ENCODE data around the gene SORCS1.

The SORCS1 gene

GRCh38 chr10:106741006-106741530 lies 423.4 kb downstream of the SORCS1 start:
- no peak for DNase-seq (ENCODE audit: low read depth, low spot score)

- DNase-seq (ENCODE audit: low read depth, low spot score): no peak
These were observed 424.4 kb downstream of the SORCS1 start for GRCh38 chr10:106740071-106740470.

- no peak for DNase-seq (ENCODE audit: low read depth, low spot score)
These were observed 430.3 kb downstream of the SORCS1 start for GRCh38 chr10:106734220-106734619.

GRCh38 chr10:106728232-106728631 lies 436.3 kb downstream of the SORCS1 start:
- no peak for DNase-seq (ENCODE audit: low read depth, low spot score)

GRCh38 chr10:106727170-106727569 lies 437.3 kb downstream of the SORCS1 start:
- no peak for DNase-seq (ENCODE audit: low read depth, low spot score)

- DNase-seq (ENCODE audit: low read depth, low spot score): no peak
These were observed 442.0 kb downstream of the SORCS1 start for GRCh38 chr10:106722524-106722923.

GRCh38 chr10:106720683-106721082 lies 443.8 kb downstream of the SORCS1 start:
- no peak for DNase-seq (ENCODE audit: low read depth, low spot score)

- no peak for DNase-seq (ENCODE audit: low read depth, low spot score)
These were observed 448.1 kb downstream of the SORCS1 start for GRCh38 chr10:106716381-106716780.

GRCh38 chr10:106714734-106715555 lies 449.6 kb downstream of the SORCS1 start:
- DNase-seq (ENCODE audit: low read depth, low spot score): no peak

- no peak for DNase-seq (ENCODE audit: low read depth, low spot score)
These were observed 450.7 kb downstream of the SORCS1 start for GRCh38 chr10:106713846-106714245.

- no peak for DNase-seq (ENCODE audit: low read depth, low spot score)
These were observed 451.5 kb downstream of the SORCS1 start for GRCh38 chr10:106712988-106713387.

- DNase-seq (ENCODE audit: low read depth, low spot score): peak; percentile 16
These were observed 453.1 kb downstream of the SORCS1 start for GRCh38 chr10:106711313-106711906.

GRCh38 chr10:106708506-106708905 lies 456.0 kb downstream of the SORCS1 start:
- DNase-seq (ENCODE audit: low read depth, low spot score): no peak

- no peak for DNase-seq (ENCODE audit: low read depth, low spot score)
These were observed 456.8 kb downstream of the SORCS1 start for GRCh38 chr10:106707657-106708056.

GRCh38 chr10:106706127-106706526 lies 458.4 kb downstream of the SORCS1 start:
- no peak for DNase-seq (ENCODE audit: low read depth, low spot score)

- DNase-seq (ENCODE audit: low read depth, low spot score): peak; percentile 80
These were observed 458.8 kb downstream of the SORCS1 start for GRCh38 chr10:106705681-106706100.

GRCh38 chr10:106696239-106696638 lies 468.3 kb downstream of the SORCS1 start:
- no peak for DNase-seq (ENCODE audit: low read depth, low spot score)

GRCh38 chr10:106694696-106695095 lies 469.8 kb downstream of the SORCS1 start:
- DNase-seq (ENCODE audit: low read depth, low spot score): no peak

GRCh38 chr10:106682175-106682574 lies 482.3 kb downstream of the SORCS1 start:
- DNase-seq (ENCODE audit: low read depth, low spot score): peak; percentile 2

- DNase-seq (ENCODE audit: low read depth, low spot score): no peak
These were observed 484.4 kb downstream of the SORCS1 start for GRCh38 chr10:106680061-106680460.

- no peak for DNase-seq (ENCODE audit: low read depth, low spot score)
These were observed 485.2 kb downstream of the SORCS1 start for GRCh38 chr10:106679314-106679713.

GRCh38 chr10:106672517-106673175 lies 491.9 kb downstream of the SORCS1 start:
- DNase-seq (ENCODE audit: low read depth, low spot score): no peak
